Lung (tissue), 12 donors: ENCODE data around the gene ABR. TPM values are rescaled to one million over a fixed set of nuclear protein-coding genes. Genes with fewer than 3 reads are reported as not detected.

Source experiments
- ATAC-seq: fragments of 200-7000 bp; cut with Tn5 transposase; one replicate; pipeline ENCODE4 v1.9.1; 2020; ENCODE audit warnings: moderate number of reproducible peaks; ENCODE audit not compliant: insufficient read depth, low FRiP score
- DNase-seq, 3 donors: peaks; one replicate each; pipeline ENCODE4 v3.0.0-alpha.2; 2013 to 2017
- H3K27ac ChIP-seq, 2 donors: one replicate each; pipeline ENCODE4 v1.5.1; 2013; ENCODE audit warnings: mild to moderate bottlenecking in 2 of 2, moderate library complexity in 2 of 2, control low read depth in 1 of 2, inconsistent platforms in 1 of 2, low read depth in 1 of 2, low read length in 1 of 2
- H3K27me3 ChIP-seq, 3 donors: one replicate each; pipeline ENCODE4 v1.5.1; 2013; ENCODE audit warnings: low read length in 2 of 3; ENCODE audit not compliant: control insufficient read depth in 3 of 3, insufficient read depth in 3 of 3
- H3K36me3 ChIP-seq, 4 donors: one replicate each; pipeline ENCODE4 v1.5.1; 2013; ENCODE audit warnings: low read length in 4 of 4, mild to moderate bottlenecking in 1 of 4, moderate library complexity in 1 of 4; ENCODE audit not compliant: control insufficient read depth in 4 of 4, insufficient read depth in 4 of 4
- H3K4me1 ChIP-seq, 5 donors: one replicate each; pipeline ENCODE4 v1.5.1; 2013; ENCODE audit warnings: low read length in 5 of 5, mild to moderate bottlenecking in 2 of 5, moderate library complexity in 1 of 5; ENCODE audit not compliant: control insufficient read depth in 5 of 5, insufficient read depth in 5 of 5
- H3K4me3 ChIP-seq: one replicate; pipeline ENCODE4 v1.5.1; 2013; ENCODE audit warnings: mild to moderate bottlenecking, control low read depth, moderate library complexity
- H3K9ac ChIP-seq, 2 donors: one replicate each; pipeline ENCODE4 v1.5.1; 2013; ENCODE audit warnings: low read length in 2 of 2, control low read depth in 1 of 2; ENCODE audit not compliant: insufficient read depth in 1 of 2
- H3K9me3 ChIP-seq, 4 donors: one replicate each; pipeline ENCODE4 v1.5.1; 2013; ENCODE audit warnings: low read length in 3 of 4, mild to moderate bottlenecking in 1 of 4, moderate library complexity in 1 of 4; ENCODE audit not compliant: control insufficient read depth in 4 of 4, insufficient read depth in 3 of 4
- WGBS, 2 donors: extraction: QIAGEN DNeasy Blood & Tissue Kit; methylation state at CpG; one replicate each; pipeline ENCODE4 v1.1.7; 2013; 5-methylcytosine and 5-hydroxymethylcytosine counted together
- polyA plus RNA-seq, 2 donors: library from polyadenylated mRNA; stranded (reverse); fragments of 200-250 nt; gene quantifications; one replicate each; pipeline ENCODE4 v1.2.1, GENCODE V29; 2013
- total RNA-seq, 2 donors: library from RNA; depleted of rRNA in 1 of 2; stranded (reverse); fragments of >200 nt in 1 of 2; gene quantifications; one replicate each; pipeline ENCODE4 v1.2.1, GENCODE V29; 2014 to 2021
- TF ChIP-seq, protein P1 (sequence below): IDR thresholded peaks from 2 replicates; pipeline ENCODE4 v1.5.1; 2012; ENCODE audit warnings: mild to moderate bottlenecking; ENCODE audit errors: control extremely low read depth, extremely low read depth
- donor health status: control.
- donor health status: control.
- donor health status: Bipolar disorder and iron deficiency.
- donor health status: healthy.
- donor health status: DM: yes; HTN: yes; CAD: no.

ABR gene
- total and polyA plus RNA-seq, 4 donors, result 54.8 to 187 (median 70.2) TPM

DNA sequence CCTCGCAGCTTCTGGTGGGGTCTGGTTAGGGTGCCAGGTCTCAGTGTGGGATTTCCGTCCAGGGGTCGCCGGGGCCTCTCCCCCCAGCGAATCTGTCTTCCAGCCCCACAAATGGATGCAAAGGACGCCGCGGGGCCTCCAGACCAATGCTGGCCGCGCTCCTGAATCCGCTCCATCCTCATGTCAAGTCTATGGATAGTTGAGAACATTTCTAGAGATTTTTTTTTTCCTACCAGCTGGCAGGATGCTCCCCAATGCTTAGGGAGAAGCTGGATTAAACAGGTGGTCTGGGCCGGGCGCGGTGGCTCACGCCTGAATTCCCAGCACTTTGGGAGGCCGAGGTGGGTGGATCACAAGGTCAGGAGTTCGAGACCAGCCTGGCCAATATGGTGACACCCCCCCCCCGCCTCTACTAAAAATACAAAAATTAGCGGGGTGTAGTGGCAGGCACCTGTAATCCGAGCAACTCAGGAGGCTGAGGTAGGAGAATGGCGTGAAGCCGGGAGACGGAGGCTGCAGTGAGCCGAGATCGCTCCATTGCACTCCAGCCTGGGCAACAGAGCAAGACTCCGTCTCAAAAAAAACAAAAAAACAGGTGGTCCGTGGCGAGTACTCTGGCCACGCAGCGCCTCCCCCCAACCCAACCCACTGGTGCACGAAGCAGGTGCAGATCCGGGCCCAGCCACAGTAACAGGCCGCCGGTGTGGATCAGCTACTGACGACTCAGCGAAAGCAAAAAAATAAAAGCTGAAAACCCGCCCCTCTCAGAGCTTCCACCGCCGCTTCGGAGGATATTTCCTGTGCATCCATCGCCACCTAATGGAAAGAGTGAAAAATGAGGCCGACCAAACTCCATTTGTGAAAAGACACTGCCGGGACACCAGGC is 199.1 kb downstream of the ABR start:
- Histone ChIP-seq H3K27ac (peak overlapping the region; percentile 70 to 73), H3K9me3 (no peaks in the 10 kb centered on the region), H3K36me3 (no peaks in the 10 kb centered on the region), H3K27me3 (no peaks in the 10 kb centered on the region), H3K4me1 (peaks cover 2 to 20% (median 7%) of the 10 kb centered on the region in 5 donors), H3K4me3 (no peak overlapping the region), H3K9ac (no peak overlapping the region)
- WGBS, 2 donors, result 32 to 33% methylated on average over 43 of the region's 43 CpGs
- peak; percentile 86 to 94 (median 93) for DNase-seq
- ATAC-seq, result no peak
- TF ChIP-seq, protein P1, sequence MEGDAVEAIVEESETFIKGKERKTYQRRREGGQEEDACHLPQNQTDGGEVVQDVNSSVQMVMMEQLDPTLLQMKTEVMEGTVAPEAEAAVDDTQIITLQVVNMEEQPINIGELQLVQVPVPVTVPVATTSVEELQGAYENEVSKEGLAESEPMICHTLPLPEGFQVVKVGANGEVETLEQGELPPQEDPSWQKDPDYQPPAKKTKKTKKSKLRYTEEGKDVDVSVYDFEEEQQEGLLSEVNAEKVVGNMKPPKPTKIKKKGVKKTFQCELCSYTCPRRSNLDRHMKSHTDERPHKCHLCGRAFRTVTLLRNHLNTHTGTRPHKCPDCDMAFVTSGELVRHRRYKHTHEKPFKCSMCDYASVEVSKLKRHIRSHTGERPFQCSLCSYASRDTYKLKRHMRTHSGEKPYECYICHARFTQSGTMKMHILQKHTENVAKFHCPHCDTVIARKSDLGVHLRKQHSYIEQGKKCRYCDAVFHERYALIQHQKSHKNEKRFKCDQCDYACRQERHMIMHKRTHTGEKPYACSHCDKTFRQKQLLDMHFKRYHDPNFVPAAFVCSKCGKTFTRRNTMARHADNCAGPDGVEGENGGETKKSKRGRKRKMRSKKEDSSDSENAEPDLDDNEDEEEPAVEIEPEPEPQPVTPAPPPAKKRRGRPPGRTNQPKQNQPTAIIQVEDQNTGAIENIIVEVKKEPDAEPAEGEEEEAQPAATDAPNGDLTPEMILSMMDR, result peak; percentile 89

- WGBS, 2 donors, result 1 to 2% methylated on average over 68 to 94 of the region's 94 CpGs
These were observed 200.0 kb downstream of the ABR start, which contains the start of gene NXN for GRCh38 chr17:979539-980405. NXN (minus strand) TSS chr17:979776.

GRCh38 chr17:979212-979538 is 200.6 kb downstream of the ABR start:
- DNase-seq (no peak), ATAC-seq (peak; percentile 22)
- Histone ChIP-seq H3K9ac (no peak overlapping the region), H3K27me3 (no peaks in the 10 kb centered on the region), H3K9me3 (no peaks in the 10 kb centered on the region), H3K36me3 (no peaks in the 10 kb centered on the region), H3K4me3 (peak overlapping the region; percentile 64), H3K4me1 (peaks cover 2 to 25% (median 9%) of the 10 kb centered on the region in 5 donors), H3K27ac (peak overlapping the region; percentile 77)
- TF ChIP-seq, protein P1, result no peak
- 0 to 1% methylated on average over 27 to 40 of the region's 42 CpGs for WGBS, 2 donors

More at GRCh38 chr17:979539-980405, 200.0 kb downstream of the ABR start, which contains the start of gene NXN:
- ATAC-seq (peak; percentile 96), DNase-seq (peak; percentile 88 to 96 (median 89))
- H3K27ac ChIP-seq, result peak within 1 kb of the TSS; percentile 77
- H3K9me3 ChIP-seq, result no peaks in the 10 kb centered on the region
- TF ChIP-seq, protein P1, result no peak
- no peaks in the 10 kb centered on the region for H3K36me3 ChIP-seq
- H3K4me3 ChIP-seq, result peak within 1 kb of the TSS; percentile 82
- peak within 1 kb of the TSS in 1 of 2 donors; percentile 26 for H3K9ac ChIP-seq
- H3K4me1 ChIP-seq, result peaks cover 2 to 25% (median 9%) of the 10 kb centered on the region in 5 donors
- H3K27me3 ChIP-seq, result no peaks in the 10 kb centered on the region
